Esophagus muscularis mucosa (tissue), 4 donors: ENCODE results near the gene NLRX1. TPM values are rescaled to one million over a fixed set of nuclear protein-coding genes. Genes with fewer than 3 reads are reported as not detected.
A peak's percentile ranks its signal among the peaks of the same experiment; 100 is the strongest.

Experiments used
- DNase-seq: peaks from one replicate; pipeline ENCODE4 v3.0.0-alpha.2; 2017; ENCODE audit errors: extremely low spot score
- H3K27ac ChIP-seq, 4 donors: fragments of 200-600 bp; sonication (generic); replicated peaks in 1 of 4; 1 replicate in 3 of 4; 2 replicates in 1 of 4; pipeline ENCODE4 v1.5.1; 2016 to 2019; ENCODE audit warnings: mild to moderate bottlenecking in 1 of 4
- H3K27me3 ChIP-seq, 4 donors: fragments of 200-600 bp; sonication (generic); one replicate each; pipeline versions ENCODE4 v1.5.1 to v1.6.0; 2016 to 2019
- H3K36me3 ChIP-seq, 4 donors: fragments of 200-600 bp; sonication (generic); one replicate each; pipeline ENCODE4 v1.5.1; 2016 to 2019
- H3K4me1 ChIP-seq, 4 donors: fragments of 200-600 bp; sonication (generic); one replicate each; pipeline ENCODE4 v1.5.1; 2016 to 2019
- H3K4me3 ChIP-seq, 4 donors: fragments of 200-600 bp; sonication (generic); 1 replicate in 2 of 4; 2 replicates in 2 of 4; pipeline ENCODE4 v1.5.1; 2016 to 2019; ENCODE audit warnings: mild to moderate bottlenecking in 4 of 4, moderate library complexity in 1 of 4
- H3K9me3 ChIP-seq, 4 donors: fragments of 200-600 bp; sonication (generic); 1 replicate in 3 of 4; 2 replicates in 1 of 4; pipeline ENCODE4 v1.5.1; 2016 to 2019
- CTCF ChIP-seq, 3 experiments: fragments of 200-600 bp in 2 of 3; fragments of 450-650 bp in 1 of 3; sonication (generic) in 2 of 3; IDR thresholded peaks; one replicate each; pipeline ENCODE4 v1.5.1; 2017 to 2019; ENCODE audit warnings: antibody characterized with exemption in 3 of 3, mild to moderate bottlenecking in 2 of 3, moderate library complexity in 1 of 3
- EP300 ChIP-seq: sonication (generic); formaldehyde crosslinking; IDR thresholded peaks from one replicate; pipeline ENCODE4 v1.6.1; 2017; ENCODE audit warnings: antibody characterized with exemption
- POLR2A ChIP-seq: fragments of 450-650 bp; IDR thresholded peaks from one replicate; pipeline ENCODE4 v1.6.1; 2017; ENCODE audit warnings: antibody characterized with exemption, moderate library complexity, mild to moderate bottlenecking, low read depth
- POLR2AphosphoS5 ChIP-seq, 2 donors: sonication (generic); formaldehyde crosslinking; IDR thresholded peaks; one replicate each; pipeline ENCODE4 v1.6.1; 2017; ENCODE audit warnings: antibody characterized with exemption in 2 of 2
- WGBS: methylation state at CpG from one replicate; pipeline ENCODE4 v1.1.5; 2018; 5-methylcytosine and 5-hydroxymethylcytosine counted together
- intact Hi-C: fragments of 100-400 bp; cut with DNase I; formaldehyde crosslinking; loops from one replicate; pipeline ENCODE4 v1.15.1; 2023
- total RNA-seq, 4 donors: library from RNA; depleted of rRNA; stranded (reverse); fragments of >200 nt; gene quantifications; one replicate each; pipeline versions ENCODE4 v1.1.0 to v1.2.1, GENCODE V29; 2016

The NLRX1 gene
- total RNA-seq, 4 donors from 2014 or later: 21.5 to 47.3 (median 27.2) TPM

GRCh38 chr11:119205080-119205479, 36.6 kb downstream of the NLRX1 start:
- H3K9me3 ChIP-seq: no peaks in the 10 kb centered on the region
- DNase-seq: no peak
- H3K4me3 ChIP-seq: peak overlapping the region; percentile 62 to 97 (median 92)
- TF ChIP-seq CTCF (IDR thresholded peaks at IDR 0.05) (no peak), EP300 (no peak), POLR2AphosphoS5 (IDR thresholded peaks at IDR 0.05) (no peak)
- H3K27ac ChIP-seq: peak overlapping the region; percentile 90 to 96 (median 96)
- H3K4me1 ChIP-seq: peaks cover 11 to 38% (median 35%) of the 10 kb centered on the region in 4 donors
- no peaks in the 10 kb centered on the region for H3K27me3 ChIP-seq
- intact Hi-C loops: loop anchor here (5.0 kb wide), 2 partner anchors 77 to 117 kb away; no protein-coding TSS in a partner anchor
- H3K36me3 ChIP-seq: no peaks in the 10 kb centered on the region
- WGBS: 58% methylated on average over 10 of the region's 10 CpGs

- under 1% methylated on average over 12 of the region's 88 CpGs for WGBS
- Histone ChIP-seq H3K4me3 (peak within 1 kb of the TSS; percentile 62 to 97 (median 92)), H3K27ac (peak within 1 kb of the TSS; percentile 90 to 96 (median 96)), H3K36me3 (no peaks in the 10 kb centered on the region), H3K4me1 (peaks cover 11 to 41% (median 36%) of the 10 kb centered on the region in 4 donors), H3K9me3 (no peaks in the 10 kb centered on the region), H3K27me3 (no peaks in the 10 kb centered on the region)
- TF ChIP-seq POLR2AphosphoS5 (IDR thresholded peaks at IDR 0.05) (peak; percentile 62 to 75), EP300 (no peak), CTCF (IDR thresholded peaks at IDR 0.05) (peak; percentile 88 to 99 (median 91)), POLR2A (peak; percentile 7)
- intact Hi-C loops: loop anchor here (5.0 kb wide), 2 partner anchors 76 to 116 kb away; no protein-coding TSS in a partner anchor
- peak; percentile 98 for DNase-seq
Measured at GRCh38 chr11:119205574-119206510, 37.3 kb downstream of the NLRX1 start, which contains the start of gene CBL. Gene CBL (plus strand): TSS chr11:119206339. CDS start chr11:119206418, 79 bp downstream.

GRCh38 chr11:119206511-119207414, 38.2 kb downstream of the NLRX1 start:
- under 1% methylated on average over 24 of the region's 41 CpGs for WGBS
- Histone ChIP-seq H3K9me3 (no peaks in the 10 kb centered on the region), H3K4me3 (peak overlapping the region; percentile 62 to 97 (median 92)), H3K27me3 (no peaks in the 10 kb centered on the region), H3K36me3 (no peaks in the 10 kb centered on the region), H3K4me1 (peaks cover 11 to 41% (median 36%) of the 10 kb centered on the region in 4 donors), H3K27ac (peak overlapping the region; percentile 90 to 96 (median 96))
- DNase-seq: no peak
- TF ChIP-seq EP300 (no peak), POLR2AphosphoS5 (IDR thresholded peaks at IDR 0.05) (no peak), CTCF (IDR thresholded peaks at IDR 0.05) (no peak), POLR2A (no peak)
- intact Hi-C loops: loop anchor here (5.0 kb wide), 2 partner anchors 76 to 116 kb away; no protein-coding TSS in a partner anchor

- peak overlapping the region; percentile 90 to 96 (median 96) for H3K27ac ChIP-seq
- WGBS: 19% methylated on average over 11 of the region's 11 CpGs
- TF ChIP-seq CTCF (IDR thresholded peaks at IDR 0.05) (no peak), POLR2AphosphoS5 (IDR thresholded peaks at IDR 0.05) (no peak), POLR2A (no peak)
- H3K4me1 ChIP-seq: peaks cover 11 to 41% (median 36%) of the 10 kb centered on the region in 4 donors
- intact Hi-C loops: loop anchor here (5.0 kb wide), 2 partner anchors 75 to 115 kb away; no protein-coding TSS in a partner anchor
- no peaks in the 10 kb centered on the region for H3K27me3 ChIP-seq
- H3K9me3 ChIP-seq: no peaks in the 10 kb centered on the region
- H3K4me3 ChIP-seq: peak overlapping the region; percentile 62 to 97 (median 92)
- DNase-seq: no peak
- no peaks in the 10 kb centered on the region for H3K36me3 ChIP-seq
Measured at GRCh38 chr11:119207415-119207960, 39.0 kb downstream of the NLRX1 start.
